Gastroesophageal sphincter (tissue), 4 donors: ENCODE data around the gene SLC4A4. TPM values are rescaled to one million over a fixed set of nuclear protein-coding genes. Genes with fewer than 3 reads are reported as not detected.
A peak's percentile ranks its signal among the peaks of the same experiment; 100 is the strongest.

Source experiments
- ATAC-seq: fragments of 150-250 bp; one replicate; pipeline ENCODE4 v1.9.1; 2016; ENCODE audit warnings: mild to moderate bottlenecking, moderate library complexity
- H3K27ac ChIP-seq, 4 donors: fragments of 200-600 bp; sonication (generic) in 3 of 4; 1 replicate in 3 of 4; 2 replicates in 1 of 4; pipeline ENCODE4 v1.5.1; 2016 to 2019
- H3K27me3 ChIP-seq: fragments of 200-600 bp; sonication (generic); one replicate; pipeline ENCODE4 v1.5.1; 2019
- H3K36me3 ChIP-seq, 2 donors: fragments of 200-600 bp; sonication (generic); one replicate each; pipeline ENCODE4 v1.5.1; 2019; ENCODE audit warnings: control low read depth in 1 of 2
- H3K4me1 ChIP-seq, 3 donors: fragments of 200-600 bp; sonication (generic); 1 replicate in 2 of 3; 2 replicates in 1 of 3; pipeline ENCODE4 v1.5.1; 2016 to 2019; ENCODE audit warnings: control low read depth in 2 of 3
- H3K4me3 ChIP-seq, 2 donors: fragments of 200-600 bp; sonication (generic); one replicate each; pipeline ENCODE4 v1.5.1; 2019; ENCODE audit warnings: mild to moderate bottlenecking in 1 of 2, moderate library complexity in 1 of 2
- H3K9me3 ChIP-seq, 3 donors: fragments of 200-600 bp; sonication (generic); one replicate each; pipeline ENCODE4 v1.5.1; 2017 to 2019; ENCODE audit warnings: control low read depth in 2 of 3
- EP300 ChIP-seq: sonication (generic); formaldehyde crosslinking; IDR thresholded peaks from one replicate; pipeline ENCODE4 v1.6.1; 2017; ENCODE audit warnings: antibody characterized with exemption, mild to moderate bottlenecking
- POLR2A ChIP-seq, 2 donors: fragments of 450-650 bp; IDR thresholded peaks; one replicate each; pipeline ENCODE4 v1.6.1; 2017; ENCODE audit warnings: antibody characterized with exemption in 2 of 2, mild to moderate bottlenecking in 2 of 2, moderate library complexity in 1 of 2
- POLR2AphosphoS5 ChIP-seq: sonication (generic); formaldehyde crosslinking; IDR thresholded peaks from one replicate; pipeline ENCODE4 v1.6.1; 2017; ENCODE audit warnings: antibody characterized with exemption
- WGBS, 2 donors: methylation state at CpG; one replicate each; pipeline ENCODE4 v1.1.5; 2018; ENCODE audit warnings: low coverage in 1 of 2; 5-methylcytosine and 5-hydroxymethylcytosine counted together
- total RNA-seq, 4 donors: library from RNA; depleted of rRNA; stranded (reverse); fragments of >200 nt; gene quantifications; one replicate each; pipeline ENCODE4 v1.1.0, GENCODE V29; 2016
- TF ChIP-seq, protein P1 (sequence below), 4 experiments: fragments of 200-600 bp in 2 of 4; fragments of 450-650 bp in 2 of 4; sonication (generic) in 1 of 4; IDR thresholded peaks; one replicate each; pipeline ENCODE4 v1.5.1; 2017 to 2019; ENCODE audit warnings: antibody characterized with exemption in 4 of 4, mild to moderate bottlenecking in 2 of 4, moderate library complexity in 2 of 4

SLC4A4 gene
- total RNA-seq, 4 donors from 2014 or later, result 3.2 to 5.5 (median 4.4) TPM

DNA sequence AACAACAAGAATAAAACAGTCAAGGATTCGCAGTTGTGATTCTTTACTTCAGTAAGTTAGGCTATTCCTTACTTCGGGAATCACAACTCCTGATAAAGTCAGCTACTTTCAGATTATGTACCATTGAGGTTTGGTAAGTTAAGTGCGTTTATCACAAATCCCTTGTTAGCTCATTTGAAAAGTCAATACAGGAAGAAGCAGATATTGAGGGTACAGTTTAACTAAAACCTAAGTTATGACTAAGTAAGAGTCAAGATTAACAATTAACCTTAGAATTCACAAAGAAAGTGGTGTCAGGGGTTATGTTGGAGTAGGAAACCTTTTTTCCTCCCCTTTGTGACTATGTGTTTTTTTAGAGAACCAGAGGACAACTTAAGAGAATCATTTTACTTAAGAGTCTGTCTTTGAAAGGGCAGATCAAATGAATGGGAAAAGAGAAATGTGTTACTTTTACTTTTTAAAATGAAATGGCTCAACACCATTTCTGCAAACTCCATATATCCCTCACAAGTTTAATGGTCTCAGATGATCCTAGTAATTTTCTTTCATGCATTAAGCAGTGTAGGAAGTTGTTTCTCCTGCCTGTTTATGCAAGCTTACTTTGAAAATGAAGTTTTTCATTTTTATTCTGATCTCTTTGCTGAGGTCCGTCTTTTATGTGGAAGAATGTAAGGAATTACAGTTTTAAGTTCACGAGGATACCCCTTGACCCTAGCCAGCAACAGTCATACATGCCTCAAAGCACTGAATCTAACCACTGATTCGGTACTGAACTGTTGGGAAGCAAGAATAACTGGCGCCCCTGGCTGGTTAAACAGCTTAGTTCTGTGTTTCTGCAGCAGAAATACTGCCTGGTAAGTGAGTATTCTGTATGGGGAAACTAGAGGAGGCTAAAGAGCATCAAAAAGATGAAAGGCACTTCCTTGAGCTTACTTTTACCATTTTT lies 211.7 kb downstream of the SLC4A4 start:
- H3K4me1 ChIP-seq, result peaks cover 0 to 4% (median 0%) of the 10 kb centered on the region in 3 donors

GRCh38 chr4:71553605-71554004 lies 214.8 kb downstream of the SLC4A4 start:
- WGBS, 2 donors, result 57 to 71% methylated on average over 1 of the region's 1 CpG
- H3K27me3 ChIP-seq, result no peaks in the 10 kb centered on the region
- H3K4me1 ChIP-seq, result peaks cover 0 to 4% (median 0%) of the 10 kb centered on the region in 3 donors
- no peak overlapping the region for H3K27ac ChIP-seq
- no peak for ATAC-seq
- no peak overlapping the region for H3K4me3 ChIP-seq
- no peaks in the 10 kb centered on the region for H3K9me3 ChIP-seq
- TF ChIP-seq POLR2A (IDR thresholded peaks at IDR 0.05), result no peak
- TF ChIP-seq, protein P1, sequence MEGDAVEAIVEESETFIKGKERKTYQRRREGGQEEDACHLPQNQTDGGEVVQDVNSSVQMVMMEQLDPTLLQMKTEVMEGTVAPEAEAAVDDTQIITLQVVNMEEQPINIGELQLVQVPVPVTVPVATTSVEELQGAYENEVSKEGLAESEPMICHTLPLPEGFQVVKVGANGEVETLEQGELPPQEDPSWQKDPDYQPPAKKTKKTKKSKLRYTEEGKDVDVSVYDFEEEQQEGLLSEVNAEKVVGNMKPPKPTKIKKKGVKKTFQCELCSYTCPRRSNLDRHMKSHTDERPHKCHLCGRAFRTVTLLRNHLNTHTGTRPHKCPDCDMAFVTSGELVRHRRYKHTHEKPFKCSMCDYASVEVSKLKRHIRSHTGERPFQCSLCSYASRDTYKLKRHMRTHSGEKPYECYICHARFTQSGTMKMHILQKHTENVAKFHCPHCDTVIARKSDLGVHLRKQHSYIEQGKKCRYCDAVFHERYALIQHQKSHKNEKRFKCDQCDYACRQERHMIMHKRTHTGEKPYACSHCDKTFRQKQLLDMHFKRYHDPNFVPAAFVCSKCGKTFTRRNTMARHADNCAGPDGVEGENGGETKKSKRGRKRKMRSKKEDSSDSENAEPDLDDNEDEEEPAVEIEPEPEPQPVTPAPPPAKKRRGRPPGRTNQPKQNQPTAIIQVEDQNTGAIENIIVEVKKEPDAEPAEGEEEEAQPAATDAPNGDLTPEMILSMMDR (IDR thresholded peaks at IDR 0.05), result peak in 2 of 4 experiments; percentile 30 to 34
- H3K36me3 ChIP-seq, result no peaks in the 10 kb centered on the region

More for the DNA sequence above, 211.7 kb downstream of the SLC4A4 start:
- TF ChIP-seq, protein P1 (IDR thresholded peaks at IDR 0.05), result no peak
- no peak for TF ChIP-seq POLR2A (IDR thresholded peaks at IDR 0.05)
- no peak for TF ChIP-seq EP300
- TF ChIP-seq POLR2AphosphoS5, result no peak
- Histone ChIP-seq H3K27me3 (no peaks in the 10 kb centered on the region), H3K4me3 (no peak overlapping the region), H3K27ac (no peak overlapping the region), H3K9me3 (no peaks in the 10 kb centered on the region), H3K36me3 (no peaks in the 10 kb centered on the region)
- WGBS, 2 donors, result 75 to 94% methylated on average over 4 to 7 of the region's 7 CpGs
- no peak for ATAC-seq

DNA sequence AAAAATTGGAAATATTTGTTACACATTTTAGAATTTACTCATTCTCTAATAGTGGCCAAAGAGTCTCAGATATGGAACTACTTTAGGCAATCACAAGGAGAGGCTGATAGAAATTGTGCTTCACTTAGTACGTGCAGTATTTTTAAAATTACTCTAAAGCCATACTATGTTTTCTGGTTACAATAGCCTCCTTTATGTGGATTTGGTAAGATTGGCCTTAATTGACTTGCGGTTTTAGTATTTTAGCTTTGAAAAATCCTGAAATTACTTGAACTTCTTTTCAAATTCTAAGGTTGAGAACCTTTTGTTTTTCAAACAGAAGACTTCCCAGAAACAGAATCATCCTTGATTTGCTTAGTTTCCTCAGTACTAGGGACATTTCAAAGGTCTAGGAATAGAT lies 215.2 kb downstream of the SLC4A4 start:
- Histone ChIP-seq H3K4me1 (peaks cover 0 to 2% (median 0%) of the 10 kb centered on the region in 3 donors), H3K4me3 (no peak overlapping the region), H3K36me3 (no peaks in the 10 kb centered on the region), H3K27ac (no peak overlapping the region), H3K9me3 (no peaks in the 10 kb centered on the region), H3K27me3 (no peaks in the 10 kb centered on the region)
- ATAC-seq, result no peak
- 82 to 85% methylated on average over 2 of the region's 2 CpGs for WGBS, 2 donors
- TF ChIP-seq POLR2A (IDR thresholded peaks at IDR 0.05) (no peak), EP300 (no peak), POLR2AphosphoS5 (no peak)
- TF ChIP-seq, protein P1 (IDR thresholded peaks at IDR 0.05), result no peak

DNA sequence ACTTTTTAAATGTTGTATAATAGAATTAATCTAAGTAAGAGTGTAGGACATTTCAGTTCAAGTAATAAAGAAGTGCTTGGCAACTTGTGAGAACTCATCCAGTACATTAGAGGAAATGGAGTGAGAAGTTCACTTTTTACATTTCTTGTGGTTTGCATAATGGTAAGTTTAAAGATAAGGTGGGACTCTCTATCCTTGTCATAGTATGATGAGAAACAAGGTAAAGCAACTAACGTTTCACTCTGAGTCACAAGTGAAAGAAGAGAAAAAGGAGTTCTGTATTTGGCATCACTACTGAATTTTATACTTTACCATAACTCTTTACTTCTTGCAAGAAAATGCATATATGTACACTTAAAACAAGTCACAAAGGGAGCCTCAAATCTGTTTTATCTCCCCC lies 219.4 kb downstream of the SLC4A4 start:
- H3K4me1 ChIP-seq, result no peaks in the 10 kb centered on the region
- H3K36me3 ChIP-seq, result no peaks in the 10 kb centered on the region
- no peak overlapping the region for H3K4me3 ChIP-seq
- H3K27ac ChIP-seq, result no peak overlapping the region
- TF ChIP-seq POLR2AphosphoS5 (no peak), EP300 (no peak), POLR2A (IDR thresholded peaks at IDR 0.05) (no peak)
- TF ChIP-seq, protein P1 (IDR thresholded peaks at IDR 0.05), result no peak
- 33 to 80% methylated on average over 1 of the region's 1 CpG for WGBS, 2 donors
- H3K9me3 ChIP-seq, result no peaks in the 10 kb centered on the region
- H3K27me3 ChIP-seq, result no peaks in the 10 kb centered on the region
- no peak for ATAC-seq
